HUES6 (cell line): Measurements from ENCODE around the gene VANGL1.

Source experiments
- H3K27ac ChIP-seq: 2 replicates; pipeline ENCODE4 v1.7.0; 2013; ENCODE audit warnings: low read depth, mild to moderate bottlenecking, low read length, inconsistent platforms
- H3K27me3 ChIP-seq: 2 replicates; pipeline ENCODE4 v1.6.1; 2013; ENCODE audit warnings: low read length; ENCODE audit not compliant: control insufficient read depth, insufficient read depth
- H3K36me3 ChIP-seq: 2 replicates; pipeline ENCODE4 v1.6.1; 2013; ENCODE audit warnings: low read length; ENCODE audit not compliant: control insufficient read depth, insufficient read depth
- H3K4me1 ChIP-seq: 2 replicates; pipeline ENCODE4 v1.6.1; 2013; ENCODE audit warnings: low read length; ENCODE audit not compliant: control insufficient read depth, insufficient read depth
- H3K4me3 ChIP-seq: 2 replicates; pipeline ENCODE4 v1.5.1; 2013; ENCODE audit warnings: low read depth, low read length
- H3K9ac ChIP-seq: one replicate; pipeline ENCODE4 v1.6.1; 2013; ENCODE audit warnings: mild to moderate bottlenecking, low read length
- H3K9me3 ChIP-seq: 2 replicates; pipeline ENCODE4 v1.6.1; 2013; ENCODE audit warnings: low read depth, low read length; ENCODE audit not compliant: control insufficient read depth, insufficient read depth

VANGL1 gene

GRCh38 chr1:115719285-115719684 lies 77.5 kb downstream of the VANGL1 start:
- no peak overlapping the region for H3K9ac ChIP-seq
- no peaks in the 10 kb centered on the region for H3K27me3 ChIP-seq
- H3K4me1 ChIP-seq = peaks cover 7% of the 10 kb centered on the region
- no peak overlapping the region for H3K27ac ChIP-seq
- H3K9me3 ChIP-seq = no peaks in the 10 kb centered on the region
- no peaks in the 10 kb centered on the region for H3K36me3 ChIP-seq
- no peak overlapping the region for H3K4me3 ChIP-seq

- H3K36me3 ChIP-seq = no peaks in the 10 kb centered on the region
- no peaks in the 10 kb centered on the region for H3K27me3 ChIP-seq
- no peaks in the 10 kb centered on the region; the same call in 1 of the 2 replicates for H3K4me1 ChIP-seq
These were observed 80.5 kb downstream of the VANGL1 start for GRCh38 chr1:115722221-115722620.

GRCh38 chr1:115723756-115724155 lies 82.0 kb downstream of the VANGL1 start:
- Histone ChIP-seq H3K4me1 (peaks cover 6% of the 10 kb centered on the region), H3K9ac (no peak overlapping the region), H3K9me3 (no peaks in the 10 kb centered on the region), H3K27ac (no peak overlapping the region), H3K4me3 (no peak overlapping the region), H3K27me3 (no peaks in the 10 kb centered on the region), H3K36me3 (no peaks in the 10 kb centered on the region)

More at GRCh38 chr1:115722221-115722620, 80.5 kb downstream of the VANGL1 start:
- no peak overlapping the region for H3K4me3 ChIP-seq
- H3K9ac ChIP-seq = no peak overlapping the region
- no peaks in the 10 kb centered on the region for H3K9me3 ChIP-seq
- no peak overlapping the region for H3K27ac ChIP-seq

GRCh38 chr1:115725600-115725999 lies 83.8 kb downstream of the VANGL1 start:
- no peak overlapping the region for H3K27ac ChIP-seq
- no peaks in the 10 kb centered on the region for H3K9me3 ChIP-seq
- H3K4me3 ChIP-seq = no peak overlapping the region
- H3K4me1 ChIP-seq = peaks cover 6% of the 10 kb centered on the region
- no peaks in the 10 kb centered on the region for H3K27me3 ChIP-seq
- no peaks in the 10 kb centered on the region for H3K36me3 ChIP-seq
- no peak overlapping the region for H3K9ac ChIP-seq

- Histone ChIP-seq H3K9ac (no peak overlapping the region), H3K27ac (no peak overlapping the region), H3K4me1 (peaks cover 6% of the 10 kb centered on the region), H3K4me3 (no peak overlapping the region), H3K9me3 (no peaks in the 10 kb centered on the region), H3K27me3 (no peaks in the 10 kb centered on the region), H3K36me3 (no peaks in the 10 kb centered on the region)
These were observed 84.4 kb downstream of the VANGL1 start for GRCh38 chr1:115726161-115726560.

- Histone ChIP-seq H3K9ac (no peak overlapping the region), H3K9me3 (no peaks in the 10 kb centered on the region), H3K27ac (no peak overlapping the region), H3K27me3 (no peaks in the 10 kb centered on the region), H3K36me3 (no peaks in the 10 kb centered on the region), H3K4me1 (peaks cover 6% of the 10 kb centered on the region), H3K4me3 (no peak overlapping the region)
These were observed 84.8 kb downstream of the VANGL1 start for GRCh38 chr1:115726570-115726969.

- H3K9ac ChIP-seq = no peak overlapping the region
- no peak overlapping the region for H3K27ac ChIP-seq
- H3K4me1 ChIP-seq = peaks cover 6% of the 10 kb centered on the region
- H3K9me3 ChIP-seq = no peaks in the 10 kb centered on the region
- no peaks in the 10 kb centered on the region for H3K27me3 ChIP-seq
- H3K36me3 ChIP-seq = no peaks in the 10 kb centered on the region
- H3K4me3 ChIP-seq = no peak overlapping the region
These were observed 86.0 kb downstream of the VANGL1 start for GRCh38 chr1:115727706-115728249.

GRCh38 chr1:115728341-115728740 lies 86.6 kb downstream of the VANGL1 start:
- H3K36me3 ChIP-seq = no peaks in the 10 kb centered on the region
- H3K9me3 ChIP-seq = no peaks in the 10 kb centered on the region
- H3K4me3 ChIP-seq = no peak overlapping the region
- H3K27me3 ChIP-seq = no peaks in the 10 kb centered on the region
- H3K4me1 ChIP-seq = peaks cover 6% of the 10 kb centered on the region
- no peak overlapping the region for H3K9ac ChIP-seq
- no peak overlapping the region for H3K27ac ChIP-seq

GRCh38 chr1:115729756-115730155 lies 88.0 kb downstream of the VANGL1 start:
- H3K36me3 ChIP-seq = no peaks in the 10 kb centered on the region
- peaks cover 6% of the 10 kb centered on the region for H3K4me1 ChIP-seq
- no peaks in the 10 kb centered on the region for H3K9me3 ChIP-seq
- no peak overlapping the region for H3K9ac ChIP-seq
- H3K27me3 ChIP-seq = no peaks in the 10 kb centered on the region
- no peak overlapping the region for H3K27ac ChIP-seq
- no peak overlapping the region for H3K4me3 ChIP-seq

- Histone ChIP-seq H3K36me3 (no peaks in the 10 kb centered on the region), H3K9ac (no peak overlapping the region), H3K4me3 (no peak overlapping the region), H3K27me3 (no peaks in the 10 kb centered on the region), H3K27ac (no peak overlapping the region), H3K4me1 (peaks cover 13% of the 10 kb centered on the region), H3K9me3 (no peaks in the 10 kb centered on the region)
These were observed 90.5 kb downstream of the VANGL1 start for GRCh38 chr1:115732316-115732715.

- Histone ChIP-seq H3K4me1 (peaks cover 7% of the 10 kb centered on the region; the same call in 1 of the 2 replicates), H3K36me3 (no peaks in the 10 kb centered on the region), H3K27ac (no peak overlapping the region), H3K27me3 (no peaks in the 10 kb centered on the region), H3K9me3 (no peaks in the 10 kb centered on the region), H3K9ac (no peak overlapping the region), H3K4me3 (no peak overlapping the region)
These were observed 99.0 kb downstream of the VANGL1 start for GRCh38 chr1:115740811-115741210.
